Liver (tissue), 9 donors: ENCODE results near the gene CCDC82. TPM values are rescaled to one million over a fixed set of nuclear protein-coding genes. Genes with fewer than 3 reads are reported as not detected.

Experiments used
- DNase-seq: peaks from one replicate; pipeline ENCODE4 v3.0.0-alpha.2; 2017; ENCODE audit warnings: low spot score
- H3K27ac ChIP-seq, 2 donors: one replicate each; pipeline ENCODE4 v1.7.0; 2013; ENCODE audit warnings: inconsistent platforms in 2 of 2, low read length in 2 of 2, control low read depth in 1 of 2, low read depth in 1 of 2, mild to moderate bottlenecking in 1 of 2
- H3K27me3 ChIP-seq, 4 donors: one replicate each; pipeline versions ENCODE4 v1.6.1 to v1.7.0; 2013; ENCODE audit warnings: low read length in 3 of 4, inconsistent platforms in 1 of 4, mild to moderate bottlenecking in 1 of 4, moderate library complexity in 1 of 4; ENCODE audit not compliant: control insufficient read depth in 4 of 4, insufficient read depth in 4 of 4
- H3K36me3 ChIP-seq, 4 donors: one replicate each; pipeline versions ENCODE4 v1.6.1 to v1.7.0; 2013; ENCODE audit warnings: low read length in 3 of 4, mild to moderate bottlenecking in 3 of 4, low read depth in 1 of 4, moderate library complexity in 1 of 4; ENCODE audit not compliant: control insufficient read depth in 4 of 4, insufficient read depth in 3 of 4
- H3K4me1 ChIP-seq, 4 donors: one replicate each; pipeline versions ENCODE4 v1.6.1 to v1.7.0; 2013; ENCODE audit warnings: low read length in 3 of 4, mild to moderate bottlenecking in 3 of 4, moderate library complexity in 1 of 4; ENCODE audit not compliant: control insufficient read depth in 4 of 4, insufficient read depth in 4 of 4
- H3K4me3 ChIP-seq, 3 donors: one replicate each; pipeline versions ENCODE4 v1.6.1 to v1.7.0; 2013; ENCODE audit warnings: low read length in 3 of 3, control low read depth in 1 of 3, low read depth in 1 of 3, mild to moderate bottlenecking in 1 of 3
- H3K9ac ChIP-seq, 2 donors: one replicate each; pipeline ENCODE4 v1.7.0; 2013; ENCODE audit warnings: low read length in 2 of 2, mild to moderate bottlenecking in 2 of 2, moderate library complexity in 2 of 2, control low read depth in 1 of 2, low read depth in 1 of 2
- H3K9me3 ChIP-seq, 4 donors: one replicate each; pipeline versions ENCODE4 v1.6.1 to v1.7.0; 2013; ENCODE audit warnings: low read length in 3 of 4; ENCODE audit not compliant: control insufficient read depth in 4 of 4
- CTCF ChIP-seq: fragments of 150-350 bp; IDR thresholded peaks from 2 replicates; pipeline ENCODE4 v1.5.1; 2017; ENCODE audit warnings: improper control_type of control experiment, low read depth, low read length; ENCODE audit not compliant: missing input control
- FOXA1 ChIP-seq: IDR thresholded peaks from 2 replicates; pipeline ENCODE4 v1.6.1; 2016; ENCODE audit warnings: antibody characterized with exemption
- FOXA2 ChIP-seq: IDR thresholded peaks from 2 replicates; pipeline ENCODE4 v1.6.1; 2016; ENCODE audit warnings: antibody characterized with exemption
- GABPA ChIP-seq, 2 donors: IDR thresholded peaks in 1 of 2; conservative IDR thresholded peaks in 1 of 2; 2 replicates each; pipeline ENCODE4 v1.6.1; 2016; ENCODE audit warnings: antibody characterized with exemption in 2 of 2, mild to moderate bottlenecking in 1 of 2, moderate library complexity in 1 of 2
- HNF4A ChIP-seq, 2 donors: conservative IDR thresholded peaks; 2 replicates each; pipeline ENCODE4 v1.6.1; 2016; ENCODE audit warnings: antibody characterized with exemption in 2 of 2, mild to moderate bottlenecking in 2 of 2
- HNF4G ChIP-seq: IDR thresholded peaks from 2 replicates; pipeline ENCODE4 v1.6.1; 2016; ENCODE audit warnings: antibody characterized with exemption
- JUND ChIP-seq, 2 donors: IDR thresholded peaks; 2 replicates each; pipeline ENCODE4 v1.6.1; 2016; ENCODE audit warnings: antibody characterized with exemption in 2 of 2
- NR2F2 ChIP-seq: IDR thresholded peaks from 2 replicates; pipeline ENCODE4 v1.6.1; 2016; ENCODE audit warnings: antibody characterized with exemption
- RAD21 ChIP-seq, 2 donors: IDR thresholded peaks; 2 replicates each; pipeline ENCODE4 v1.6.1; 2016; ENCODE audit warnings: antibody characterized with exemption in 2 of 2, mild to moderate bottlenecking in 2 of 2
- RXRA ChIP-seq, 2 donors: IDR thresholded peaks; 2 replicates each; pipeline ENCODE4 v1.6.1; 2017 to 2018; ENCODE audit warnings: antibody characterized with exemption in 2 of 2, mild to moderate bottlenecking in 1 of 2
- SP1 ChIP-seq: IDR thresholded peaks from 2 replicates; pipeline ENCODE4 v1.6.1; 2018; ENCODE audit warnings: antibody characterized with exemption, mild to moderate bottlenecking
- TAF1 ChIP-seq: conservative IDR thresholded peaks from 2 replicates; pipeline ENCODE4 v1.6.1; 2016; ENCODE audit warnings: antibody characterized with exemption, mild to moderate bottlenecking
- YY1 ChIP-seq: IDR thresholded peaks from 2 replicates; pipeline ENCODE4 v1.6.1; 2016; ENCODE audit warnings: antibody characterized with exemption, mild to moderate bottlenecking
- ZBTB33 ChIP-seq: IDR thresholded peaks from 2 replicates; pipeline ENCODE4 v1.6.1; 2016; ENCODE audit warnings: antibody characterized with exemption
- WGBS: extraction: QIAGEN DNeasy Blood & Tissue Kit; methylation state at CpG from one replicate; pipeline ENCODE4 v1.1.7; 2013; 5-methylcytosine and 5-hydroxymethylcytosine counted together
- polyA plus RNA-seq, 2 donors: library from polyadenylated mRNA; stranded (reverse) in 1 of 2; unstranded in 1 of 2; fragments of 200-250 nt in 1 of 2; fragments of >200 nt in 1 of 2; fragmentation: Nextera tagmentation in 1 of 2; extraction: Ambion mirVana in 1 of 2; gene quantifications; one replicate each; pipeline versions ENCODE4 v1.2.1 to v1.2.3, GENCODE V29; 2013 to 2015
- total RNA-seq, 2 donors: library from RNA; depleted of rRNA; stranded (reverse); fragments of >200 nt; gene quantifications; one replicate each; pipeline ENCODE4 v1.2.3, GENCODE V29; 2014
- TF ChIP-seq, protein P1 (sequence below): IDR thresholded peaks from 2 replicates; pipeline ENCODE4 v1.6.1; 2016; ENCODE audit warnings: antibody characterized with exemption
- TF ChIP-seq, protein P2 (sequence below): IDR thresholded peaks from 2 replicates; pipeline ENCODE4 v1.6.1; 2016; ENCODE audit warnings: antibody characterized with exemption
- donor health status: healthy.
- donor health status: healthy.
- donor health status: healthy.
- donor health status: healthy.
- donor health status: healthy.

The CCDC82 gene
- total and polyA plus RNA-seq, 4 donors = 4.5 to 14.5 (median 11.0) TPM

DNA sequence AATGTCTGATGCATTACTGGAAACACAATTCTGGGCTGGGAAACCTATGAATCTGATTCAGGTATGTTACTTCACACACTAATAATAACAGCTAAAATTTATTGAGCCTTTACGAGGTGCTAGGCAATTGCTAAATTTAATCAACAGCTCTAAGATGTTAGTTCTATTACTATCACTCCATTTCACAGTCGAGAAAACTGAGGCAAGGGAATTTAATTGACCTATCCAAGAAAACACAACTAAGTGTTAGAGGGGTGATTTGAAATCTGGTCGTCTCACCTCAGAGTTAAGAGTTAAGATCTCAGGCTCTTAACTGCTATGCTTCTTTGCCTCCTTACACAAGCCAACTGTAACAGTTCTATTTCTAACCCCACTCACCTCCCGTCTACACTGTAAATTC is 55.5 kb downstream of the CCDC82 start:
- 89% methylated on average over 4 of the region's 4 CpGs for WGBS
- Histone ChIP-seq H3K4me1 (peaks cover 0 to 14% (median 9%) of the 10 kb centered on the region in 4 donors), H3K4me3 (no peak overlapping the region), H3K27me3 (no peaks in the 10 kb centered on the region), H3K9ac (no peak overlapping the region), H3K27ac (no peak overlapping the region), H3K9me3 (no peaks in the 10 kb centered on the region), H3K36me3 (no peaks in the 10 kb centered on the region)
- TF ChIP-seq TAF1 (no peak), GABPA (IDR thresholded peaks at IDR 0.05 in 1 of 2, conservative IDR thresholded peaks at IDR 0.05 in 1 of 2) (no peak), NR2F2 (no peak), HNF4G (no peak), YY1 (no peak), FOXA2 (no peak), ZBTB33 (no peak)
- TF ChIP-seq, protein P1, sequence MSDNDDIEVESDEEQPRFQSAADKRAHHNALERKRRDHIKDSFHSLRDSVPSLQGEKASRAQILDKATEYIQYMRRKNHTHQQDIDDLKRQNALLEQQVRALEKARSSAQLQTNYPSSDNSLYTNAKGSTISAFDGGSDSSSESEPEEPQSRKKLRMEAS = no peak
- DNase-seq = no peak

DNA sequence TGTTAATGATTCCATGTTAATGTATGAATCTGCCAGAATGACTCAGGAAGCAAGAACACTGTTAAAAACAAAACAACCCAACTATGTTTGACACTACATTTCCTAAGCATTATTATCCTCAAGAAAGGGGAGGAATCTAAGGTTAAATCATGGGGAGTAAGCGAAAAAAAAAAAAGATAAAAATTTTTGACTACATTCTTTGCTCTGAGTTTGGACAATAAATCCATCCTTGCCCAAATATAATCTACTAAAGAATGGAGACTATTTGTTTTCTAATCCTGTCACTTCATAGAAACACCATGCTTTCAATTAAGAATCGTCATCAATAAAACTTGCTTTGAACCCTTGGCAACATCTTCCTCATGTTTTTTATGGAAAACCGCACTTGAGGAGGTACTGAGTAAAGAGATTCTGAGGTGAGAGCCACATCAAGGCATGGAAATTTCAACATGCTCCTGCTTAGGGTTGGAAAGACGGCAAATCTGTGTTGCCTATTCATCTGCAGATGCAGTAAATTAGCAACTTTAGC is 56.5 kb downstream of the CCDC82 start:
- TF ChIP-seq CTCF = no peak
- TF ChIP-seq JUND (IDR thresholded peaks at IDR 0.05) = no peak
- TF ChIP-seq HNF4A (conservative IDR thresholded peaks at IDR 0.05) = no peak
- TF ChIP-seq HNF4G = no peak
- no peak for TF ChIP-seq RAD21 (IDR thresholded peaks at IDR 0.05)
- no peak for TF ChIP-seq NR2F2
- TF ChIP-seq TAF1 = no peak
- no peak for TF ChIP-seq RXRA (IDR thresholded peaks at IDR 0.05)
- TF ChIP-seq, protein P2, sequence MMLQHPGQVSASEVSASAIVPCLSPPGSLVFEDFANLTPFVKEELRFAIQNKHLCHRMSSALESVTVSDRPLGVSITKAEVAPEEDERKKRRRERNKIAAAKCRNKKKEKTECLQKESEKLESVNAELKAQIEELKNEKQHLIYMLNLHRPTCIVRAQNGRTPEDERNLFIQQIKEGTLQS = no peak
- TF ChIP-seq YY1 = no peak
- TF ChIP-seq FOXA2 = no peak
- DNase-seq = no peak
- WGBS = 88% methylated on average over 4 of the region's 4 CpGs
- Histone ChIP-seq H3K4me3 (no peak overlapping the region), H3K27me3 (no peaks in the 10 kb centered on the region), H3K27ac (no peak overlapping the region), H3K9me3 (no peaks in the 10 kb centered on the region), H3K36me3 (no peaks in the 10 kb centered on the region), H3K4me1 (peaks cover 0 to 11% (median 9%) of the 10 kb centered on the region in 4 donors), H3K9ac (no peak overlapping the region)

DNA sequence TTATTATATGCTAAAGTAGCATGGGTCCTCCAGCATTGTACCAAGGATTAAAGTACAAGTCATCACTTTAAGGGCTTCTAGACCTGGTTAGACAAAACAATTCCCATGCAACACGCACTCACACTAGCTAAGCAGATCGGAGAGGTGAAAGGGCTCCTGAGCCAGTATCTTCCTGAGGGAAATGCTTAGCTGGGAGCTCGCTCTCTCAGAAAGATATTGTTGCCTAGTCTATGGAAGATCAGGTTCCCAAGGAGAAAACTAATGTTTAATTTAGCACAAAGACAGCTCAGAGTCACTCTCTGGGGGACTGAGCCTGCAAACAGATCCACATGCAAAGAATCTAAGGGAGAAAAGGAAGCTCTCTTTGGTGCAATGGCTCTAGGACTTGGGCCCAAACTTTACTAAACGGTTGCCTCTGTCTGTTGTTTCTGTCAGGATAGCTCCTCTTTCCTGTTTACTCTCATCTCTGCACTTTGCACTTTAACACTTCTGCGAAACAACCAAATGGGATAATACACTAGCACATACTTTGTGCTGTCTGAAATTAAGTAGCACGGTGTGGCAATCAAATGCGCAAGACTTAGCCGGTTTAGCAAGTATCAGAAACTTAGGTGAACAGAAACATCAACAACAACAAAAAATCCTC is 57.5 kb downstream of the CCDC82 start:
- Histone ChIP-seq H3K4me1 (peaks cover 0 to 11% (median 9%) of the 10 kb centered on the region in 4 donors), H3K27ac (peak overlapping the region in 1 of 2 donors; percentile 23), H3K4me3 (no peak overlapping the region), H3K27me3 (no peaks in the 10 kb centered on the region), H3K36me3 (no peaks in the 10 kb centered on the region), H3K9ac (no peak overlapping the region), H3K9me3 (no peaks in the 10 kb centered on the region)
- no peak for DNase-seq
- WGBS = 34% methylated on average over 8 of the region's 8 CpGs
- TF ChIP-seq JUND (IDR thresholded peaks at IDR 0.05) (no peak), NR2F2 (peak; percentile 24), RAD21 (IDR thresholded peaks at IDR 0.05) (no peak), FOXA1 (no peak), SP1 (peak; percentile 60), RXRA (IDR thresholded peaks at IDR 0.05) (peak in 1 of 2 donors; percentile 35), CTCF (no peak), HNF4A (conservative IDR thresholded peaks at IDR 0.05) (peak; percentile 70 to 73), ZBTB33 (no peak), FOXA2 (peak; percentile 24), TAF1 (no peak)
- TF ChIP-seq, protein P1 = no peak
- TF ChIP-seq, protein P2 = no peak
